ENCODE results near the gene SF1. TPM values are rescaled to one million over a fixed set of nuclear protein-coding genes. Genes with fewer than 3 reads are reported as not detected.
A peak's percentile ranks its signal among the peaks of the same experiment; 100 is the strongest.

SF1 gene
- total RNA-seq, 1 donor from 2014 or later = 687 TPM

DNA sequence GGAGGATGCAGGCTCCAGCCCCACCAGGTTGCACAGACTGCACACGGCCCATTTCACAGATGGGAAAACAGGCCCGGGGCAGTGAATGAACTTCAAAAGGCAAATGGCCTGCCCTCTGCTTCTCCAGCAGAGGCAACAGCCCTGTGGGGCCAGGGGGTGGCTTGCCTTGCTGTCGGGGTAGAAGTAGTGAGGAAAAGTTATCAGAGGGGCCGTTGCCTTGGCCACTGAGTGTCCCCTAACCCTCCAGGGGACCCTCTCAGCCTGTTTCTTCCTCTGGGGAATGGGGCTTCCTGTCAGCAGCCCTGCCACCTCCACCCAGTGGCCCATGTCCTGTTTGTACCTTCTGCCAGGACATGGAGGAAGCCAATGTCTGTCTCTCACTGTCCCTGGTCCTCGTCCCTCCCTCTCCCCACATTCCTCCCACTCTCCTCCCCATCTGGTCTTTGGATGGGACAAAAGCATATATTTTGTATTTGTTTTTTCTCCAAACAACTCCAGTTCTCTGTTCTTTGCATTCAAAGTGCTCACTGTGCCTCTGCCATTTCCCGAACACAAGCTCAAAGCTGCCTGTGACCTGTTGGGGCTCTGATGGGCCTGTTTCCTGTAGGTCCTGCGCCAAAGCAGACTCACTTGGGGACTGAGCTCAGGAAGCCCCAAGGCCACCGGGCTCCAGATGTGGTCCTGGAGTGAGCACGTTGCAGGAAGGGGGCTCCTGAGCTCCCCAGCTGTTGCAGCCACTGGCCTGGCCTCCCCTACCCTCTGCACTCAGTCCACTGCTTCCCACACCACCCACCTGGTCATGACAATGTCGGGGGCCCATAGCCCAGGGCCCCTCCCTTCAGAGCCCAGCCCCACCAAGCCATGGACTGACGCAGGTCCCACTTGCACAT lies 15.2 kb upstream of the SF1 start:
- CTCF ChIA-PET = interaction anchor here (0.6 kb wide), 1 partner anchor 9 kb away, joined by 5 read pairs; no protein-coding TSS in a partner anchor
- intact Hi-C loops (cut with micrococcal nuclease) = no loop called here
- Mint-ChIP-seq H3K4me1 (peaks cover 23% of the 10 kb centered on the region), H3K27ac (peak overlapping the region; percentile 69), H3K9me3 (no peaks in the 10 kb centered on the region), H3K27me3 (no peaks in the 10 kb centered on the region), H3K4me3 (no peak overlapping the region), H3K36me3 (ENCODE audit: low read depth) (peaks cover 64% of the 10 kb centered on the region)
- DNase-seq (no peak), ATAC-seq (ENCODE audit: low read depth) (no peak)
- TF ChIP-seq, protein P1, sequence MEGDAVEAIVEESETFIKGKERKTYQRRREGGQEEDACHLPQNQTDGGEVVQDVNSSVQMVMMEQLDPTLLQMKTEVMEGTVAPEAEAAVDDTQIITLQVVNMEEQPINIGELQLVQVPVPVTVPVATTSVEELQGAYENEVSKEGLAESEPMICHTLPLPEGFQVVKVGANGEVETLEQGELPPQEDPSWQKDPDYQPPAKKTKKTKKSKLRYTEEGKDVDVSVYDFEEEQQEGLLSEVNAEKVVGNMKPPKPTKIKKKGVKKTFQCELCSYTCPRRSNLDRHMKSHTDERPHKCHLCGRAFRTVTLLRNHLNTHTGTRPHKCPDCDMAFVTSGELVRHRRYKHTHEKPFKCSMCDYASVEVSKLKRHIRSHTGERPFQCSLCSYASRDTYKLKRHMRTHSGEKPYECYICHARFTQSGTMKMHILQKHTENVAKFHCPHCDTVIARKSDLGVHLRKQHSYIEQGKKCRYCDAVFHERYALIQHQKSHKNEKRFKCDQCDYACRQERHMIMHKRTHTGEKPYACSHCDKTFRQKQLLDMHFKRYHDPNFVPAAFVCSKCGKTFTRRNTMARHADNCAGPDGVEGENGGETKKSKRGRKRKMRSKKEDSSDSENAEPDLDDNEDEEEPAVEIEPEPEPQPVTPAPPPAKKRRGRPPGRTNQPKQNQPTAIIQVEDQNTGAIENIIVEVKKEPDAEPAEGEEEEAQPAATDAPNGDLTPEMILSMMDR (IDR thresholded peaks at IDR 0.05) = no peak
- POLR2A ChIA-PET = interaction anchor here (0.5 to 3.5 kb wide), 5 partner anchors 9 to 18 kb away, joined by 3 to 10 read pairs (median 4); partner anchors contain the start of gene SF1

DNA sequence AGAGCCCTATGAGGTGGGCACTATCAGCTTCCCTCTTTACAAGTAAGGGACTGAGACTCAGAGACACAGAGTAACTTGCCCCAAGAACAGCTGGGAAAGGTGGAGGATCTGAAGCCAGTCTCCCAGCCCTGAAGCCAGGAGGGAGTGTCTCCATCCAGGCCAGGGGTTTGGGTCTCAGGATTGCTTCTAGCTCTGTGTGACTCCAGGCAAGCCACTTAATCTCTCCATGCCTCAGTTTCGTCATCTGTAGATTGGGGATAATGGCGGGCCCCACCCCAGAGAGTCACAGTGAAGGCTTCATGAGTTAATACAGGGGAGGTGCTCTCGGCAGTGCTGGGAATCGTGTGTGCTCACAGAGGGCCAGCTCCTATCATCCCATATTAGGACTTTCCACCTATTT lies 14.1 kb upstream of the SF1 start:
- CTCF ChIA-PET = no interaction called here
- intact Hi-C loops (cut with micrococcal nuclease) = no loop called here
- H3K9me3 Mint-ChIP-seq = no peaks in the 10 kb centered on the region
- TF ChIP-seq, protein P1 (IDR thresholded peaks at IDR 0.05) = no peak
- no peak for DNase-seq
- H3K36me3 Mint-ChIP-seq (ENCODE audit: low read depth) = peaks cover 67% of the 10 kb centered on the region
- POLR2A ChIA-PET = interaction anchor here (3.5 kb wide), 1 partner anchor 14 kb away, joined by 10 read pairs; the partner anchor contains the start of gene SF1
- peaks cover 27% of the 10 kb centered on the region for H3K4me1 Mint-ChIP-seq
- H3K27me3 Mint-ChIP-seq = no peaks in the 10 kb centered on the region
- ATAC-seq (ENCODE audit: low read depth) = no peak
- no peak overlapping the region for H3K27ac Mint-ChIP-seq
- no peak overlapping the region for H3K4me3 Mint-ChIP-seq

DNA sequence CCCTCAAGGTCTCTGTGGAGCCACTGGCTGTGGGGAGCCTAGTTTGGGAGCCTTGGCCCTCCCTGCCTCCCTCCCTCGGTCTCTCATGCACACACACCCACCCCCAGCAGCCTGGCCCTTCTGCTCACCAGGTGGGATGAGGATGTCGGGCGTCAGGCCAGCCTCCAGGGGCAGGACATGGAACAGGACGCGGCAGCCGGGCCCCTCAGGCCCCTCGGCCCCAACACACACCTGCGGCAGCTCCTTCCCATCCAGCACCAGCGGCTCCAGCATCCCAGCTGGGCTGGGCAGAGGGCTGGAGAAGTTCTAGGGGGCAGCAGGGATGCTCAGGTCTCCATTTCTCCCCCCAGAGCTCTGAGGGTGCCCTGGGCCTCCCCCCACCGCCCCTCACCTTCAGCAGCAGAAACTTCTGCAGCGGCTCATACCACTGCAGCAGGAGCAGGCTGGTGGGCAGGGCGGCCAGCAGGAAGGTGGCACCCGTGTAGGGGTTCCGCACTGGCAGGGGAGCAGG lies 13.5 kb upstream of the SF1 start:
- ChIA-PET CTCF (interaction anchor here (1.3 kb wide), 1 partner anchor 326 kb away, joined by 3 read pairs; the partner anchor contains the start of gene ZNHIT2), POLR2A (interaction anchor here (0.6 to 3.5 kb wide), 3 partner anchors 11 to 925 kb away, joined by 4 to 10 read pairs (median 7); partner anchors contain the start of gene SF1)
- TF ChIP-seq, protein P1 (IDR thresholded peaks at IDR 0.05) = no peak
- peaks cover 28% of the 10 kb centered on the region for H3K4me1 Mint-ChIP-seq
- no peak for ATAC-seq (ENCODE audit: low read depth)
- no peak overlapping the region for H3K27ac Mint-ChIP-seq
- no peaks in the 10 kb centered on the region for H3K27me3 Mint-ChIP-seq
- no peak for DNase-seq
- H3K36me3 Mint-ChIP-seq (ENCODE audit: low read depth) = peaks cover 67% of the 10 kb centered on the region
- no peaks in the 10 kb centered on the region for H3K9me3 Mint-ChIP-seq
- H3K4me3 Mint-ChIP-seq = no peak overlapping the region
- intact Hi-C loops (cut with micrococcal nuclease) = no loop called here

DNA sequence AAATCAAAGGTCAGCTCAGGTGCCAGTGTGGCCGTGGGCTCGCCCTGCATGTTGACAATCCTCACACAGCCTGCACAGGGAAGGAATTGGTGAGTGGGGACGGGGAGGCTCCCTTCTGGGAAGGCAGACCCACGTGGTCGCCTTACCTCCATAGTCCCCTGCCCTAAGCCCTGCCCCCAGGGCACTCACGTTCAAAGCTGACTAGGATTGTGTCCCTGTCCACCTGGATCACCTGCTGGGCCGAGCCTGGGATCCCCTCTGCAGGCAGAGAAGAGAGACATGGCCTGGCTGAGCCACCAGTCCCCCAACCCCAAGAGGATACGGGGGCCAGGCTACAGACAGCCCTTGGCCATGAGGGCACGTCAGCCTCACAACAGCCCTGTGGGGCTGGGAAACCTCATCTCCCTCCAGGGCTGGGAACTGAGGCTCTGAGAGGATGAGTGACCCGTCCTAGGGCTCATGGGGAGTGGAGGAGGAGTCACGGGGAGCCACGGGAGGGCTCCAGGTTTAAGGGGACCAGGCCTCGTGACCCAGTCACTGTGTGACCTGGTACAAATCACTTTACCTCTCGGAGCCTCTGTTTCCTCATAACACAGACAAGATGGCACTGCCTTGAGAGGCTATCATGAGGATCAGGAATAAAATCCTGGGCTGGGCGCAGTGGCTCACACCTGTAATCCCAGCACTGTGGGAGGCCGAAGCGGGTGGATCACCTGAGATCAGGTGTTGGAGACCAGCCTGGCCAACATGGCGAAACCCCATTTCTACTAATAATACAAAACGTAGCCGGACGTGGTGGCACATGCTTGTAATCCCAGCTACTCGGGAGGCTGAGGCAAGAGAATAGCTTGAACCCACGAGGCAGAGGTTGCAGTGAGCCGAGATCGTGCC lies 12.1 kb upstream of the SF1 start:
- Mint-ChIP-seq H3K4me3 (no peak overlapping the region), H3K9me3 (no peaks in the 10 kb centered on the region), H3K27ac (peak overlapping the region; percentile 61), H3K36me3 (ENCODE audit: low read depth) (peaks cover 53% of the 10 kb centered on the region), H3K27me3 (no peaks in the 10 kb centered on the region), H3K4me1 (peaks cover 23% of the 10 kb centered on the region)
- intact Hi-C loops (cut with micrococcal nuclease) = no loop called here
- POLR2A ChIA-PET = interaction anchor here (0.6 kb wide), 1 partner anchor 18 kb away, joined by 4 read pairs; no protein-coding TSS in a partner anchor
- DNase-seq = no peak
- ATAC-seq (ENCODE audit: low read depth) = no peak
- TF ChIP-seq, protein P1 (IDR thresholded peaks at IDR 0.05) = no peak
- CTCF ChIA-PET = interaction anchor here (1.3 kb wide), 1 partner anchor 327 kb away, joined by 3 read pairs; the partner anchor contains the start of gene ZNHIT2

Measured in activated B cell treated with CpG ODN at 0.5 μM for 24 hours (primary cell).